Osteocyte (in vitro differentiated cells): ENCODE measurements around the gene PTPRN2. TPM values are rescaled to one million over a fixed set of nuclear protein-coding genes. Genes with fewer than 3 reads are reported as not detected.

Source experiments
- DNase-seq: peaks from one replicate; pipeline ENCODE4 v3.0.0; 2021; ENCODE audit warnings: mixed read lengths; ENCODE audit not compliant: unreplicated experiment; ENCODE audit errors: extremely low spot score
- H3K27ac Mint-ChIP-seq: one replicate; pipeline ENCODE4 v1.8.0; 2021; ENCODE audit warnings: mild to moderate bottlenecking, mixed read lengths; ENCODE audit not compliant: unreplicated experiment
- H3K27me3 Mint-ChIP-seq: one replicate; pipeline ENCODE4 v1.8.0; 2021; ENCODE audit warnings: mixed read lengths; ENCODE audit not compliant: unreplicated experiment
- H3K36me3 Mint-ChIP-seq: one replicate; pipeline ENCODE4 v1.8.0; 2021; ENCODE audit warnings: mixed read lengths; ENCODE audit not compliant: unreplicated experiment
- H3K4me1 Mint-ChIP-seq: one replicate; pipeline ENCODE4 v1.8.0; 2021; ENCODE audit warnings: mixed read lengths; ENCODE audit not compliant: unreplicated experiment
- H3K4me3 Mint-ChIP-seq: one replicate; pipeline ENCODE4 v1.8.0; 2021; ENCODE audit warnings: mild to moderate bottlenecking, moderate library complexity, mixed read lengths; ENCODE audit not compliant: unreplicated experiment
- H3K9me3 Mint-ChIP-seq: one replicate; pipeline ENCODE4 v1.8.0; 2021; ENCODE audit warnings: mixed read lengths; ENCODE audit not compliant: unreplicated experiment
- total RNA-seq: library from RNA; stranded (reverse); gene quantifications from 2 replicates; pipeline ENCODE4 v1.2.1, GENCODE V29; 2021
- TF ChIP-seq, protein P1 (sequence below): fragments of 200-600 bp; sonication (generic); IDR thresholded peaks from 2 replicates; pipeline ENCODE4 v1.5.0; 2021; ENCODE audit warnings: antibody characterized with exemption, mild to moderate bottlenecking, moderate library complexity

The PTPRN2 gene
- total RNA-seq, 1 donor from 2014 or later: 0.59 TPM

DNA sequence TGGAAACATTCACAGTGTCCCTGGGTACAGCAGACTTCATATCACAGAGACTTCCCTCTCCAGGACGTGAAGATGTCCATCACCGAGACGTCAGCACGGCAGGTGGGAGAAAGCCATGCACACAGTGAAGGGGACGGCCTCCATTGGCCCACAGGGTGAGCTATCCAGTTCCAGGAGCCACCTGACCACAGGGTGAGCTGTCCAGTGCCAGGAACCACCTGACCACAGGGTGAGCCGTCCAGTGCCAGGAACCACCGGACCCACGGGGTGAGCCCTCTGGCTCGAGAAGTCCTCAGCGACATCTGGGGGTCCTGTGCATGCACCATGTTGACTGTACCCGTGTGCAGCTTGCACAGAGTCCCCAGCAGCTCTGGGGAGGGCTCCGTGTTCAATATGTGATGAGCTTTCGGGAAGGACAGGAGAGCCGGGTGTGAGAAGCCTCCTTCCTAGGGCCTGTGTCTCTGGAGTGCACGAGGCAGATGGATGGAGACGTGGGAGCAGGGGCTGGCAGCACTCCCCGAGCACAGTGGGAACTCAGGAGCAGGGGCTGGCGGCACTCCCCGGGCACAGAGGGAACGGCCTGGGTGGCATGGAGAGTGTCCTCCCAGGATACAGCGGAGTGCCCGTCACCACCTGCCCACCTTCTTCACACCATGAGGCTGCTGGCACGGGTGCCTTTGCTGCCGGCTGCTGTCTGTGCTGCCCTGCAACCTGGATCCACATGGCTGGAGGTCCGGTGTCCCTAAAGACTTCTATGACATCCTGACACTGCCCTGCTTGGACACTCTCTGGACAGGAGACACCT lies 634.6 kb downstream of the PTPRN2 start:
- Mint-ChIP-seq H3K27ac (no peak overlapping the region), H3K9me3 (peaks cover 28% of the 10 kb centered on the region), H3K4me1 (no peaks in the 10 kb centered on the region), H3K36me3 (no peaks in the 10 kb centered on the region), H3K4me3 (no peak overlapping the region), H3K27me3 (no peaks in the 10 kb centered on the region)
- TF ChIP-seq, protein P1, sequence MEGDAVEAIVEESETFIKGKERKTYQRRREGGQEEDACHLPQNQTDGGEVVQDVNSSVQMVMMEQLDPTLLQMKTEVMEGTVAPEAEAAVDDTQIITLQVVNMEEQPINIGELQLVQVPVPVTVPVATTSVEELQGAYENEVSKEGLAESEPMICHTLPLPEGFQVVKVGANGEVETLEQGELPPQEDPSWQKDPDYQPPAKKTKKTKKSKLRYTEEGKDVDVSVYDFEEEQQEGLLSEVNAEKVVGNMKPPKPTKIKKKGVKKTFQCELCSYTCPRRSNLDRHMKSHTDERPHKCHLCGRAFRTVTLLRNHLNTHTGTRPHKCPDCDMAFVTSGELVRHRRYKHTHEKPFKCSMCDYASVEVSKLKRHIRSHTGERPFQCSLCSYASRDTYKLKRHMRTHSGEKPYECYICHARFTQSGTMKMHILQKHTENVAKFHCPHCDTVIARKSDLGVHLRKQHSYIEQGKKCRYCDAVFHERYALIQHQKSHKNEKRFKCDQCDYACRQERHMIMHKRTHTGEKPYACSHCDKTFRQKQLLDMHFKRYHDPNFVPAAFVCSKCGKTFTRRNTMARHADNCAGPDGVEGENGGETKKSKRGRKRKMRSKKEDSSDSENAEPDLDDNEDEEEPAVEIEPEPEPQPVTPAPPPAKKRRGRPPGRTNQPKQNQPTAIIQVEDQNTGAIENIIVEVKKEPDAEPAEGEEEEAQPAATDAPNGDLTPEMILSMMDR: no peak
- DNase-seq: no peak

DNA sequence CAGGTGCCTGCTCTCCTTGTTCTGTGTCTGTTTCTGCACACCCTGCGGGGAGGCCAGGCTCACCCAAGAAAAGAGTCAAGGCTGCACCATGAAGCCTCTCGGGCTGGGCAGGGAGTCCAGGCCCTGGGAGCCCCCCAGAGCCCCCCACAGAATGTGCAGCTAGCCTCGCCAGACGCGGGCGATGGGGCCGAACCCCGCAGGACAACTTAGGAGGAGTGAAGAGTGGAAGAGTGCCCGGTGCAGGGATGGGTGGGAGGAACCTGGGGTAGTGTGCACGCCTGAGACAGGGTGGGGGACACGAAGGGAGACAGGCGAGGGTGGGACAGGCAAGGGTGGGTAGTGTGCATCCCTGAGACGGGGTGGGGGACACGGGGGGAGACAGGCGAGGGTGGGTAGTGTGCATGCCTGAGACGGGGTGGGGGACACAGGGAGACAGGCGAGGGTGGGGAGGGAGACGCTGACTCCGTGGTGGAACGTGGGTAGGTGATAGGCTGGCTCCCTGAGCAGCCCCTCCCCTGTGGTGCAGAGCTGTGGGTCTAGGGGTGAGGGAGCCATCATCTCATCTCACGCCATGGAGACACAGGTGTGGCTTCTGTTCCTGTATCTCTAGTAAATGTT lies 635.5 kb downstream of the PTPRN2 start:
- Mint-ChIP-seq H3K9me3 (peaks cover 22% of the 10 kb centered on the region), H3K36me3 (no peaks in the 10 kb centered on the region), H3K27ac (no peak overlapping the region), H3K4me3 (no peak overlapping the region), H3K4me1 (no peaks in the 10 kb centered on the region), H3K27me3 (no peaks in the 10 kb centered on the region)
- TF ChIP-seq, protein P1: no peak
- no peak for DNase-seq

DNA sequence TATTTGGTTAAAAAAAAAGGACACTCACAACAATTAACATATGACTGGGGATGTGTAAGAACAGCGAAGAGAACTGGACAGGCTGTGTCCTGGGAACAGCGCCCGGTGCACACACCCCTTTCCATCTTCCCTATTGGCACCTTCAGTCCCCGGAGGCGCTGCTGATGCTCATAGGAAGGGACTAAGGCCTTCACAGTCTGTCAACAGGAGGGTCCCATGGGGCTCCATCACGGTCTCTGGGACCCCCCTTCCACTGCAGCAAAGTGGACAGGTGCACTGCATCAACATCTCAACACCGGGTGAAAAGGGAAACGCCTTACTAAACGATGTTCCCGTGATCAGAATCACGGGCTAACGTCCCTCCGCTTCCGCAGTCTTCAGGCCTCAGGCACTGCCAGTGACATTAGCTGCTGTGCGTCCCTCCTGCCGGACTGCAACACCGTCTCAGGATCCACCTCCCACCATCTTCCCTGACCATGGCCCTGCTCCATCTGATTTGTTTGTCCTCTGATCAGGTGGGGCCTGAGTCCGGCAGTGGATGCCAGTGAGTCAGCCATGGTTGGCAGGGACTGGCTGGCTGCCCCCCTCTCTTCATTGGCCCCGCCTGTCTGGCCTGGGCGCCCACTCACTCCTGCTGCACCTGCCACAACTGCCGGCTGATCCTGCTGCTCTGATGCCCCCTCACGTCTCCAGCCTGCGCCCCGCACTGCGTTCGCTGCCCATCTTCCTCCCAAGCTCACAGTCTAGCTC lies 636.1 kb downstream of the PTPRN2 start:
- Mint-ChIP-seq H3K27ac (no peak overlapping the region), H3K4me3 (no peak overlapping the region), H3K36me3 (no peaks in the 10 kb centered on the region), H3K27me3 (no peaks in the 10 kb centered on the region), H3K9me3 (peaks cover 22% of the 10 kb centered on the region), H3K4me1 (no peaks in the 10 kb centered on the region)
- DNase-seq: no peak
- TF ChIP-seq, protein P1: no peak

DNA sequence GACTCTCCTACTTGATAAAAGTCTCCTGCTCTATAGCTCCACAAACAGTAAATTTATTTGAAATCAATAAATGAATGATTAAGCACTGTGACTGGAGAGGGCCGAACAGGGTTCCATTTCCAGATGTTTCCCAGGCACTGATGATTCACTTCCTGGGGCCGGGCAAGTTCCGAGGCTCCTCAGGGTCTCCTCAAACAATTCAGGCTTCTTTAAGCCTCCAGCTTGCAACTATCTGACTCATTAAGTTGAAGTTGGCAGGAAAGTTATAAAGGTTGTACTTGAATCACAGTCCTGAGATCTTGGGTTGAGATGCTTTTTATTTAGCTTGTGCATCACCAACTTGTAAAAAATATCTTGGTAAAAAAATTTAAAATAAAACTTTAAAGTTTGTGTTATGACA lies 637.9 kb downstream of the PTPRN2 start:
- H3K4me3 Mint-ChIP-seq: no peak overlapping the region
- H3K27me3 Mint-ChIP-seq: no peaks in the 10 kb centered on the region
- H3K4me1 Mint-ChIP-seq: no peaks in the 10 kb centered on the region
- H3K9me3 Mint-ChIP-seq: peaks cover 28% of the 10 kb centered on the region
- TF ChIP-seq, protein P1: no peak
- DNase-seq: no peak
- H3K27ac Mint-ChIP-seq: no peak overlapping the region
- no peaks in the 10 kb centered on the region for H3K36me3 Mint-ChIP-seq

DNA sequence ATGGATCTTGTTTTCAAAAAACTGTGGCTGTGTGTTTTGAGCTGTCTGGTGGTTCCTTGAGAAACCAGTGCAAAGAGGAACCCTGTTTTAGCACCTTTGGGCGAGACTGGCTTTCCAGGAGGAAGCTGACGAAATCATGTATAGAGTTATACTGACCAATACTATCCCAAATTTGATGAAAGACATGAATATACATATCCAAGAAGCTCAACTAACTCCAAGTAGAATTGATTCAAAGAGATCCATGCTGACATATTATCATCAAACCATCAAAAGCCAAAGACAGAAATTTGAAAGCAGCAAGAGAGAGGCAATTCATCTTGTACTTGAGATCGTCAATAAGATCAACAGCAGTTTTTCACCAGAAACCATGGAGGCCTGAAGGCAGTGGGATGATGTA lies 640.1 kb downstream of the PTPRN2 start:
- H3K9me3 Mint-ChIP-seq: peaks cover 33% of the 10 kb centered on the region
- TF ChIP-seq, protein P1: no peak

More for the DNA sequence above, 640.1 kb downstream of the PTPRN2 start:
- DNase-seq: no peak
- no peaks in the 10 kb centered on the region for H3K36me3 Mint-ChIP-seq
- no peaks in the 10 kb centered on the region for H3K4me1 Mint-ChIP-seq
- H3K4me3 Mint-ChIP-seq: no peak overlapping the region
- H3K27me3 Mint-ChIP-seq: no peaks in the 10 kb centered on the region
- H3K27ac Mint-ChIP-seq: no peak overlapping the region
